Measurements from ENCODE around the gene ZIM2.

GRCh38 chr19:56814656-56815055, 25.9 kb downstream of the ZIM2 start:
- no peak for TF ChIP-seq YY1 (IDR thresholded peaks at IDR 0.05; ENCODE audit: borderline replicate concordance in 1 of 3, control insufficient read depth in 1 of 3, extremely low read depth in 1 of 3, insufficient read depth in 3 of 3, insufficient read length in 1 of 3, insufficient replicate concordance in 2 of 3, low read depth in 1 of 3, low read length in 2 of 3)
- no peak for TF ChIP-seq RBBP5 (IDR thresholded peaks at IDR 0.05; ENCODE audit: borderline replicate concordance, insufficient read depth, low read length, poor library complexity, severe bottlenecking)
- no peak for TF ChIP-seq RAD51 (IDR thresholded peaks at IDR 0.05; ENCODE audit: borderline replicate concordance, low read depth)
- no peak for TF ChIP-seq POLR2A (conservative IDR thresholded peaks at IDR 0.05)
- TF ChIP-seq TBL1XR1 (IDR thresholded peaks at IDR 0.05; ENCODE audit: low read length in 2 of 2): no peak
- no peak for TF ChIP-seq ZNF780A (CRISPR knock-in tag; IDR thresholded peaks at IDR 0.05)
- no peak for TF ChIP-seq CREB1 (IDR thresholded peaks at IDR 0.05)
- no peak for TF ChIP-seq CREB1 (CRISPR knock-in tag; IDR thresholded peaks at IDR 0.05)
- TF ChIP-seq RCOR1 (IDR thresholded peaks at IDR 0.05; ENCODE audit: borderline replicate concordance in 1 of 2, low read depth in 2 of 2, low read length in 2 of 2): no peak
- no peak for TF ChIP-seq SIN3A (IDR thresholded peaks at IDR 0.05; ENCODE audit: borderline replicate concordance in 2 of 2, control insufficient read depth in 1 of 2, low read depth in 2 of 2, low read length in 2 of 2)
- TF ChIP-seq CHD2 (IDR thresholded peaks at IDR 0.05; ENCODE audit: low read depth, low read length): no peak
- TF ChIP-seq MAFK (IDR thresholded peaks at IDR 0.05; ENCODE audit: low read length): no peak
- no peak for TF ChIP-seq KDM1A (IDR thresholded peaks at IDR 0.05)
- TF ChIP-seq, protein P1, sequence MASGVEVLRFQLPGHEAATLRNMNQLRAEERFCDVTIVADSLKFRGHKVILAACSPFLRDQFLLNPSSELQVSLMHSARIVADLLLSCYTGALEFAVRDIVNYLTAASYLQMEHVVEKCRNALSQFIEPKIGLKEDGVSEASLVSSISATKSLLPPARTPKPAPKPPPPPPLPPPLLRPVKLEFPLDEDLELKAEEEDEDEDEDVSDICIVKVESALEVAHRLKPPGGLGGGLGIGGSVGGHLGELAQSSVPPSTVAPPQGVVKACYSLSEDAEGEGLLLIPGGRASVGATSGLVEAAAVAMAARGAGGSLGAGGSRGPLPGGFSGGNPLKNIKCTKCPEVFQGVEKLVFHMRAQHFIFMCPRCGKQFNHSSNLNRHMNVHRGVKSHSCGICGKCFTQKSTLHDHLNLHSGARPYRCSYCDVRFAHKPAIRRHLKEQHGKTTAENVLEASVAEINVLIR (CRISPR knock-in tag; IDR thresholded peaks at IDR 0.05): no peak
- TF ChIP-seq FIP1L1 (IDR thresholded peaks at IDR 0.05; ENCODE audit: low read depth, low read length, poor library complexity, severe bottlenecking): no peak
